Stimulated activated CD4-positive, alpha-beta T cell treated with anti-CD3 and anti-CD28 coated beads, Interleukin-2, amount 100 ng/mL, for 24 hours (primary cell): Measurements from ENCODE around the gene RHEBL1.

ENCODE experiments used
- DNase-seq, 2 donors: peaks; one replicate each; pipeline ENCODE4 v3.0.0-alpha.2; 2020

Gene RHEBL1

DNA sequence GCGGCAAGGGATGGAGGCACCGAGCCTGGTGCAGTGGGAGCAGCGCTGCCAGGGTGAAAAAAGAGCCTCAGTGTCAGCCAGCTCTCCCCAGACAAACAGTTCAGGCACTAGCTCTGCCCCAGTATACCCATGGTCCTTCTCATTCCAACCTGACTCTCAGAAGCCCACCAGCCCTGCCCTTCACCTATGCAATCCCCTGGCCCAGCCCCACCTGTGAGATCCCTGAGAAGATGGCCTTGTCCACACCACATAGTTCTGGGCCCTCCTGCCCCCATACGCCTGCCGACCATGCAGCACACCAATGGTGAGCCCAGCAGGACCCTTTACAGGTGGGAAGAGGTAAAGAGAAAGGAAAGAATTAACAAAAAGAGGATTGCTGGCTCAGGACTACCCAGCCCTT, 15.7 kb downstream of the RHEBL1 start:
- no peak for DNase-seq

DNA sequence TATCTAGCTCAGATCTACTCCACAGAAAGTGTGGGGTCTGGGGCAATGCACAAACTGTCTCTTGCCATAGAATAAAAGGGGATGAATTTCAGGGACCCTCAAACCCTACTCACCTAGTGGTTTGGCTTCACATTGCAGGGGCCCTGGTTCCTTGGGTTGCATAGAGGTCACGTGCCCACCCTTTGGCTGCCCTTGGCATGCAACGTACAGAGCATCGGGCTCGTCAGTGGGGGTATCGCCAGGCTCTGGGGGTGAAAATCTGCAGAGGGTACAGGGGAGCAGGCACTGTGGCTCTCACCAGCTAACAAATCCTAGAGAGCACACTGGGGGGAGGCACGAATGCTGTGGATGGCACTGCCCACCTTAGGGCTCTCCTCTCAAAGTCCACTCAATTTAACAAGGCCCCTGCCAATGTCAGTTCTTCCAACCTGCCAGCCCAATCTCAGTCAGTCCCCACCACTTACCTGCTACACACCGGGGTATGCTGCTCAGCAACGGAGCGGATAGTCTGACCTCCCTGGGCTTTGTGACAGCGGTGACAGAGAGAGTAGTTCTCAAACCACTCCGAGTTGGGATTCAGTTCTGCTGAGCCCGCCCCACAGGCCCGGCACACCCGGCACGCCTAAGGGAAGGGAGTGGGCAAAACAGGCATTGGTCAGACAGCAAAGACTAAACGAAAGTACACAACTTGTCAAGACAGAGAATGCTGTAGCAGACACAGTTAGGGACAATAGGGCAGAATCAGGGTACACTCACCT, 17.1 kb downstream of the RHEBL1 start:
- no peak for DNase-seq

DNA sequence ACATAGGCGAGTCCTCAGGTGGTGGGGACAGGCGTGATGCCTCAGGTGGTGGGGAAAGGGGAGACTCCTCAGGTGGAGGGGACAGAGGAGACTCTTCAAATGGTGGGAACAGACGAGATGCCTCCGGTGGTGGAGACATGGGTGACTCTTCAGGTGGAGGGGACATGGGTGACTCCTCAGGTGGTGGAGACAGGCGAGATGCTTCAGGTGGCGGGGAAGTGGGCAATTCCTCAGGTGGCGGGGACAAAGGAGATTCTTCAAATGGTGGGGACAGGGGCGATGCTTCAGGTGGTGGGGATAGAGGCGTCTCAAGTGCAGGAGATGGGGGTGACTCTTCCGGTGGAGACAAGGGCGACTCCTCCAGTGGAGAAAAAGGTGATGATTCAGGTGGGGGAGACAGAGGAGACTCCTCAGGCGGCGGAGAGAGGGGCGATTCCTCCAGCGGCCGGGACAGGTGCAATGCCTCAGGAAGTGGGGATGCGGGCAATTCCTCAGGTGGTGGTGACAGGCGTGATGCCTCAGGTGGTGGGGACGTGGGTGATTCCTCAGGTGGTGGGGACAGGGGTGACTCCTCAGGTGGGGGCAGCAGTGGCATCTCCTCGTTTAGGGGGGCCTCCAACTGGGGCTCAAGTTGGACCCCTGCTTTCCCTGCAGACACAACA, 17.9 kb downstream of the RHEBL1 start:
- DNase-seq: no peak

DNA sequence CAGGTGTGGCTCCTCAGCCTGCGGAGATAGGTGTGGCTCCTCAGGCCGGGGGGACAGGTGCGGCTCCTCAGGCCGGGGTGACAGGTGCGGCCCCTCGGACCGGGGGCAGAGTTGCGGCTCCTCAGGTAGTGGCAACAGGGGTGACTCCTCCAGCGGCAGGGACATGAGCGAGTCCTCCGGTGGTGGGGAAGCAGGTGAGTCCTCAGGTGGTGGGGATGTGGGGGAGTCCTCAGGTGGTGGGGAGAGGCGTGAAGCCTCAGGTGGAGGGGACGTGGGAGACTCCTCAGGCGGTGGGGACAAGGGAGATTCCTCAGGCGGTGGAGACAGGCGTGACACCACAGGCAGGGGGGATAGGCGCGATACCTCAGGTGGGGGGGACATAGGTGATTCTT, 18.4 kb downstream of the RHEBL1 start:
- no peak for DNase-seq

DNA sequence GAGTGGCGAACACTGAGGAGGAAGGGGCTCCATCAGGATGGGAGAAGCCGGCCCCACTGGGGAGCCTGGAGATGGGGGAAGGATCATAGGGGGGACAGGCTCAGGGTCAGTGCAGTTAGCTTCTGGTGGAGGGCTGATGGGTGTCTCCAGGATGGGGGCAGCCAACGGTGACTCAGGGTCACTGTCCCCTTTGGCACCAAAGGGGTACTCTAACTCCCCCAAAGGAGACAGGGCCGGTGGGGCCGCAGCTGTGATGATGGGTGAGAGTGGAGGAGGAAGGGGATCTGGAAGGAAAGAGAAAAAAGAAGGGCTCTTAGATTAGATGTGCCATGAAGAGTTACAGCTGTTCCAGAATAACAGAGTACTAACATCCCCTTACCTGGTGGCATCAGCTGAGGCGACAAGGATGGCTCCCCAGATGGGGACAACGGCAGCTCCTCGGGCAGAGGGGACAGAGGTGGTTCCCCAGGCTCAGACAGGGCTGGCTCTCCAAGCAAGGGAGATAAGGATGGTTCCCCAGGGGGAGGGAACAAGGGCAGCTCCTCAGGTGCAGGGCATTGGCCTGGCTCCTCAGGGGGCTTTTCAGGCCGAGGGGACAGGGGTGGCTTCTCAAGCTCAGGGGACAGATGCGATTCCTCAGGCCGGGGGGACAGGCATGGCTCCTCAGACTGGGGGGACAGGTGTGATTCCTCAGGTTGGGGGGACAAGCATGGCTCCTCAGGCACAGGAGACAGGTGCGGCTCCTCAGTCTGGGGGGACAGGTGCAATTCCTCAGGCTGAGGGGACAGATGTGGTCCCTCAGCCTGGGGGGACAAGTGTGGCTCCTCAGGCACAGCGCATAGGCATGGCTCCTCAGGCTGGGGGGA, 19.0 kb downstream of the RHEBL1 start:
- no peak for DNase-seq

DNA sequence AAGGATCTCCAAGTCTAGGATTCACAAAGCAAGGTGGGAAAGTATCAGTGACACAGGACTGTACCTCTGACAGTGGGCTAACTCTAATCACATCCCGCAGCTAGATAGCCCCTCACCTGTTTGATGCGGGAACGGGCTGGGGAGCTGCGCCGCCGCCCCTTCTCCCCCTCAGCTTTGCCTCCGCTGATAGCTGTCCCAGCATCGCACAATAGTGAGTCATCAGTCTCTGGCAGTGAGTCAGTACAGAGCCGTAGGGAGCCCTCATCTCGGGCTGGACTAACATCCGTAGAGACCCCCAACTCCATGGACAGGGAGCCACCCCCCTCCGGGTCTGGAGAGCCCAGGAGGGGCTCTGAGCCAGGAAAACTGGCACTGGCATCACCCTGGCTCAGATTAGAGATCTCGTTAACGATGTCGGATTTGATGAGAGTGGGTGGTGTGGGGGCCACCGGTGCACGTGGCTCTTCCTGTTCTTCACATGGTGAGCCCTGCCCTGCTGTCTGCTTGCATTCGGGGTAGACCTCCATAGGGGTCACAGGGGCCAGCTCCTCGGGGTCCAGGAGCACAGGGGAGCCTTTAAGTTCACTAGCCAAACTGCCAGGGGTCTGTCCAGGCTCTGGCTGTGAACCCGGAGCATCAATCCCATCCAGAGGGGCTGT, 20.1 kb downstream of the RHEBL1 start:
- no peak for DNase-seq

DNA sequence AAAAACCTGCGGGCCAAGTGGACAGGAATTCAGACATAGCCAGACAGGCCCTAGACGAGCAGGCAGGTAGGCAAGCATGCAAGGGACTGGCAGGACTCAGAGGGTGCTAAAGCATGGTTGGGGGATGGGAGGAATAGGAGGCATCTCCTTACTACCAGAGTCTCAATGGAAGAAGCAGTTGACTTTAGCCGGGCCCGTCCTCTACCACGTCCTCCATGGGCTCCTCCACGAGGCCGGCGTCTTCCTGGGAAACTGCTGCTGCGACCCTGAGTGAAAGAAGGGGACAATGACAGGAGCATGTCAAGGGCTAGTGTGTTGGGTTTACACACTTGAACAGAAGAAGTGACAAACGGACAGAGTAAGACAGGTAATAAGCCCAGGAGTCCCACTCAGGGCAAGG, 20.8 kb downstream of the RHEBL1 start:
- DNase-seq: no peak

DNA sequence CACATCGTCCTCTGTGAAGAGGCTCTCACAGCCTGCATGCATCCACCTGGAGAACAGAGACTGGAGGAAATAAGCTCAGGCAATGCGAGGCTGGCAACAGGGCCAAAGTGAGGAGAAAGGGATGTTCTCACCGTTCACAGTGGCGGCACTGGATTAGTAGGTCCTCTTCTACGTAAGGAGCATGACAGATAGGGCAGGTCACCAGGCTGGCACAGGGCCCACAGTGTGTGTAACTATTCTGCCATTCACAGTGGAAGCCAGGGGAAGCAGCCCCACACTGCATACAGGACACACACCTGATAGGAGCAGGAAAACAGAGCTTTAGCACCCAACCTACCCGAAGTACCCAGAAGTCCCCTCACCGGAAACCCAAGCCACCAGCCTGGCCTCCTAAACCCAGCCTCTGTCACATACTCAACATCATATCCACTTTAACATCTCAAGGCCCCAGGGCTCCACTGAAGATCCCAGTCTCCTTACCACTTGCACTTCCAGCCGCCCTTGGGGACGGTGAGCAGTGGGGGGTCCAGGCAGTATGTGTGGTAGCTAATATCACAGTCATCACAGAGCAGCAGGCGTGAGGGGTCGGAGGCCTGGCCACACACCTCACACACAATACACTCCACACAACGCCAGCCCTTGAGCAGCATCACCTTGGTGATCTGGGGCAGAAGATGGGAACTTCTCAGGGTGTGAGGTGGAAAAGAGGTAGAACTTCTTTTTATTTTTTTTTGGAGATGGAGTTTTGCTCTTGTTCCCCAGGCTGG, 23.5 kb downstream of the RHEBL1 start:
- no peak for DNase-seq

DNA sequence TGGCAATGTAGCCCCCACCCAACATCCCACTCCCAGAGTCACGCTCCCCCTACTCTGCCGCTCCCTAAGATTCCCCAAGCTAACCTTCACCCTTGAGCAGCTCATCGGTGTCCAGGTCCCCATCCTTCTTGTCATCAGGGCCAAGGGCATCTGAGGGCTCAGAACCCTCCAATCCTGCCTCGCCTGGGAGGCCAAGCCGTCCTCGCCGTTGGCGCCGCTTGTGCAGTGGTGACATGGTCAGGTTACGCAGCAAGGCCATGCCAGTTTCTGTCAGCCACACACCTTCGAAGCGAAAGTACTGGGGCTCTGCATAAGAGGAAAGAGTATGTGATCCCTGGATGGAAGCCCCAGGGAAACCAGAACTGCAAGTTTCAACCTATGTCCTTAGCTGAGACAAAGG, 25.1 kb downstream of the RHEBL1 start:
- no peak for DNase-seq

DNA sequence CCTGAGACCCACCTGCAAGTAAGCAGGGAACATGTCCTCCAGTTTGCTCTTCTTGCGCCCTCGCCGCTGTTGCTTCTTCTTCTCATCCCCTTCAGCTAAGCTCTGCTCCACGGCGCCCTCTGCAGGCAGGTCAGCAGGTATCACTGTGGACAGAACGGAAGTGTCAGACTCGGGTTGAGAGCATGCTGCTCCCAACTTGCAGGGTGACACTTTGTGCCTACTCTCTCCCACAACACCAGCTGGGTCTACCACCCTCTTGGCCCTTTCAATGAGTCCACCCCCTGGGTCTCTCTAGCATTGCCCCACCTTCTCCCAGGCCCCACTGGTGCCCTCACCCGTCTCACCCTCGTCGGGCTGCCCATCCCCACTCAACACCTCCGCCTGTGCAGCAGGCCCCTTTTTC, 25.9 kb downstream of the RHEBL1 start:
- peak; percentile 85 to 86 for DNase-seq

DNA sequence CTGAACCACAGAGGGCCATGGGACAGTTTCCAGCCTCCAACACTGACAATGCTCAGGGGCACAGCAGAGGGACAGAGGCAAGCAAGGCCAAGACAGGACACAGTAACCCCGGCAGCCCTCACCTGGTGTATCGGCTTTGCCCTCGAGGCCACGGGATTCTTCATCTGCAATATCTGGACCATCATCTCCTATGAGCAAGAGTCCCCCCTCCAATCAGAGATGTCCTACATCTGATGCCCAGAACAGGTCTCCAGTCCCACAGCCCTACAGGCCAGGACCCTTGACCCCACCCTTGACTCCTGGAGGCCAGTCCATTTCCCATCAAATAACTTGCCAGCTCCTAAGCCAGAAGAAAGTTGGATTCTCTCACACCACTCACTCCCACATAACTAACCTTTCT, 26.5 kb downstream of the RHEBL1 start:
- DNase-seq: no peak

DNA sequence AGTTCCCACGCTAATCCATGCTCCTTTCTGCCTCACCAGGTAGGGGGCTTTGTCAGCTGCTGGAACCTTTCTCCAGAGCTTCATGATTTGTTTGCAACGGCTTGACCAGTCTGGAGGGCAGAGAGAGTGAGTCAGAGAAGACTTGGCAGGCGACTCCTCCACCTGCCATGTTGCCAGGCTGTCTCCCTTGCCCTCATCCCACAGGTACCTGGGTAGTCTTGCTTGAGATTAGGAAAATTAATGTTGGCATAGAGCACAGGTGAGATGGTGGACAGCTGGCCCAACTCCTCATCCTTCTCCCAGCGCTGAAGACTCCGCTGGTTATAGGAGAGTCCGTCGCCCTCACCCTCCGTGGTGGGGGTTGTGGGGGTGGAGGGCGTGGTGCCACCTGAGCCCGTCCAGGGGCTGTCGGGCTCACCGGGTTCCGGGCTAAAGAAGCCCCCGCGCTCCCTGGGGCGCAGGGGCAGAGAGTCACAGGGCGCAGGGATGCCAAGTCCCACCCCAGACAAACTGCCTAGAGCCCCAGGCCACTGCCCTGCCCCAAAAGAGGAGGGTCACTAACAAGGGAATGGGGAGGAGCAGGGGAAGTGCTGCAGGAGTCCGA, 27.8 kb downstream of the RHEBL1 start:
- DNase-seq: no peak

DNA sequence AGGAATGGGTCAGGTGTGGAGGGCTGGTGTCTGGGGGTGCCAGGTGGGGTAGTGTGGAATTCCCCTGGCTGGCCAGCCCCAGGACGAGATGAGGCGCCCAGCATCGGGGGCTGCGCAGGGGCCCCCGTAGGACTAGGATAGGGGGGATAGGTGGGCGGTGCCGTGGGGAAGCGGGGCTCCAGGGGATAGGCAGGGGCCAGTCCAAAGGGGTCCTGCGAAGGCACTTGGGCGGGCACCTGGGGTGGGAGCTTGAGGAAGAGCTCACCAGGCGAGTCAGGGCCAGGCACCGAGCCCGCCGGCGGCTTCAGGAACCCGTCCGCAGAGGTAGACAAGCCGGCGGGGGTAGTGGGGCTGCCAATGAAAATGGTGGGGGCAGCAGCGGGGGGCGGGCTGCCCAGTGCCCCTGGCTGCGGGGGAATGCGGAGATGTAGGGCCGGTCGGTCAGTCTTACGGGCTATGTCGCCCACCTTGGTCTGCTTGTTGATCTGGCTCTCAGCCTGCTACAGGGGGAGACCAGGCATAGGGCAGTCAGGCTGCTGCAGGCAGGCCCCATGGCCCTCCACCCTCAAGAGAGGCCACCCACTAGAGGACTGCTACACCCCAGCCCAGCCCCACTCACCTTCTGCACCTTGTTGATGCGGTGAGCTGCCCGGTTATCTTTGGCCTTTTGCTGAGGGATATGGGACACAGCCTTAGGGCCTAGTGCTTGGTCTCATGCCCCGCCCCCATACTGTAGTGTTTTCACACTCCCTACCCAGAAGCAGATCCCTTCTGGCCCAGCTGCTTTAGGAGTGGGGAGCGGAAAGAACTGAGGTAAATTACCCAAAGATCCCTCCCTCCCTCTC, 28.5 kb downstream of the RHEBL1 start:
- no peak for DNase-seq

DNA sequence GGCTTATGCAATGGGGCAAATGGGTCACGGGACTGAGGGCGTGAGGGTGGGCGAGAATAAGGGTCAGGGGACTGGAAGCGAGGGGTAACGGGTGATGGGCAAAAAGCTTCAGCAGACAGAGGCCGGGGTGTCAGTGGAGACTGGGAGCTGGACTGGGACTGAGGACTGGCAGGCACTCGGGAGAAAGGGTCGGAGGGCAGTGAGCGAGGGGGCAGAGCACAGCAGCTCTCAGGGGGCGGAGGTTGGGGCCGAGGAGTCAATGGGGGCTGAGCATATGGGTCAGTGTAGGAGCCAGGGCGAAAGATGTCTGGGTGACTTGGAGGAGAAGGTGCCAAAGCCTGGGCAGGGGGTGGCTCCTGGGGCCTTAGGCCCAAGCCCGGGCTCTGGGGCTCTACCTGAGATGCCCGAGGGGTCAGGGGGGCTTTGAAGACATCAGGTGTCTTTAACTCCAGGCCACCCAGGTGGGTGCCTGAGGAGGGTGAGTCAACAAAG, 29.4 kb downstream of the RHEBL1 start:
- no peak for DNase-seq

DNA sequence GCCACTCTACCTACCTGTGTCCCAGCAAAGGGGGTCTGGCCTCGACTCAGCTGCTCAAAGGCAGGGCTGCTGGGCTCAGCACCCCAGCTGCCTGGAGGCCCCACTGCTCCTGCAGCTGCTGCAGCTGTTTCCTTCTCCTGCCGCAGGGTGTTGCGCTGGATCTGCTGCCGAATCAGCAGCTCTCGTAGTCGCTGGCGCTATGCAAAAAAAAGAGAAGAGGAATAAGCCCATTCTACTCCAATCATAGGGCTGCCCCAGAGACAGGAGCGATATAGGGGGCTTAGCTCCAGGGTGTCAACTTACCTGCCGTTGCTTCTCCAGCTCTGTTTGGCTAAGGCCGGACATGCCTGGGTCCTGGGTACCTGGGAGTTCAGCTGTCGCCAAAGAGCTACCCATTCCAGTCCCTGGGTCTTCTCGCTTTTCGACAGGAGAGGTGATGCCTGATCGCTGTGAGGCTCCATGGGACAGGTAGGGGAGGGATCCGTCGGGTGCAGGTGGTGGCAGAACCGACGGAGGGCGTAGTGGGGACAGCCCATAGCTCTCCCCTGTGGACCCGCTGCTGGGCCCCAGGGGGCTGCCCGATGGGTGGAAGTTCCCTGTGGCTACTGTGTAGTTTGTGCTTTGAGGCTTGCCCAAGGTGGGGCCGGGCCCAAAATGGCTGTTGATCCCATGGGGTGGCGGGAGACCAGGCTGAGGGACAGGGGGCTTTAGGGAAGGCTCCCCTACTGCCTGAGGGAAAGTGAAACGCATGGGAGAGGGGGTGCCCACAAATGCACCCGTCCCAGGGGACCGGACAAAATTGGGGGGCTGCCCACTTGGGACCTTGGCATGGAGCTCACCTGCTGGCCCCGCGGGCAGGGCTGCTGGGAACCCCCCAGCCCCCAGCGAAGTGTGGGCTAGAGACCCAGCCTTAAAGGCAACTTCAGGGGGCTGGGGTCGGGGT, 30.1 kb downstream of the RHEBL1 start:
- DNase-seq: no peak

DNA sequence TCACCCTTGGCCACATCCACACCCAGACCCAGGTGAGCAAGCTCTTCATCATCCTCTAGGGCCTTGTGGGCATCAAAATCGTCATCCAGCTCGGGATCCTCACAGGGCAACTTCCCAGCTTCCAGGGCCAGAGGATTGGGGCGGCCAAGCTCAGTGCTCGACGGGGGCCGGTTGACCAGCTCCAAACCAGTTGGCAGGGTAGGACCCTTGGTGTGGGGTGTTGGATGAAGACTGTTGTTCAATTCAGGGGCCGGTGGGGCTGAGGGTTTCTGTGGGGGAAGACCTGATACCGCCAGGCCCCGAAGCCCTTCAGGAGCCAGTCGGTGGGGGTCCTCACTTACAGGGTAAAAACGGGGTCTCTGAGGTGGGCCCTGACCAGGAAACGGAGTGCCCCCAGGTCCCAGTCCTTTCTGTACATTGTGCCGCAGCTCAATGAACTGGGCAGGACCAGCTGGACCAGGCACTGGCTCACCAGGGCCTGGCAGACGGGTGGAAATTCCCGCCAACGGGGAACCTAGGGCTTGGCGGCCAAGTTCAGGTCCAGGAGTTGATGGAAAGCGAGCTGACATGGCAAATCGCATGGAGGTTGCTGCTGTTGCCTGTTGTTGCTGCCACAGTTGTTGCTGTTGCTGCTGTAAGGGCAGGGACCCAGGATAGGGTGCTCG, 31.4 kb downstream of the RHEBL1 start:
- DNase-seq: no peak

DNA sequence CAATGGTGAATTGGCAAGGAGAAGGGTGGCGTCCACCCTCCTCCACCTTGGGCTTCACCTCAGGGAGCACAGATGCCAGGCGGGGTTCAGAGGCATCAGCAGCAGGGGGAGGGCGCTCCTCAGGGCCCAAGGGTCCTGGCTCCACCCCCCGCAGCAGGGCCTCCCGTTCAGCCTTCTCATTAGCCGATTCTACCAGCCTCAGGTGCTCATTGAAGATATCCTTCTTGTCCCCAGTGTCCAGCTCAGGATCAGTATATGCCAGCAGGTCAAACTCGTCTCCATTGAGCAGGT, 31.9 kb downstream of the RHEBL1 start:
- no peak for DNase-seq

DNA sequence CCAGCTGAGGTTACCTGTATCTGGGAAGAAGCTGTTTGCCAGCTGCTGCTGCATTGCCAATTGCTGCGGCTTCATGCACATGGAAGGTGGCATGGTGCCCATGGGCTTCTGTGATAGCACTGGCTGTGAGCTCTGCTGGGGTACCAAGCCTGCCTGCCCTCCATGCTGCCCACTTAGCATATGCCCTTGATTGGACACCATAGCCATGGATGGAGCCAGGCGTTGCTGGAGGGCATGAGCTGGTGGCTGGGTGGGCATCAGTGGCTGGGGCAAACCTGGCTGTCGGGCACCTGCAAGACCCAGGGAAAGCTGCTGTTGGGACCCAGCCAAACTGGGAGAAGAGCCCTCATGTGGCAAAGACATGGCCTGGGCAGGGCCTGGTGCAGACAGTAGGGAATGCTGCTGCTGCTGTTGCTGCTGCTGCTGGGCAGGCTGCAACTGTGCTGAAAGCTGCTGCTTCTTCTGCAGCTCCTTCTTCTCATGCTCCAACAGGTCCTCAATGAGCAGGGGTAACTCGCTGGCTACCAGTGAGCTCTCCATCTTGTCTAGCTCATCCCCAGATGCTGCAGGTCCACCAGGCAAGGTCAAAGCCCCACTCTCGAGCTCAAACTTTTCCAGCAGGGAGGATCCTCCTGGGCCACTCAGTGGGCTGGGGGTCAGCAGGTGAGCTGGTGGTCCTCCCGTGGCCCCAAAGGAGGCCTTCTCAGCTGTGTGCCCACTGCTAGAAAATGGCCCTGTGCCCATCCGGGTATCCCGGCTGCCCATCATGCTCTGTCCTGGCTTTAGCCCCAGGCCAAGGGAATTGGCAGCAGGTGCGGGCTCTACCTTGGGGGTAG, 32.5 kb downstream of the RHEBL1 start:
- DNase-seq: no peak
